GM12878 (cell line): ENCODE results near the gene HESX1. TPM values are rescaled to one million over a fixed set of nuclear protein-coding genes. Genes with fewer than 3 reads are reported as not detected.

Source experiments
- ATAC-seq: fragments of 200-7000 bp; cut with Tn5 transposase; 3 replicates; pipeline ENCODE4 v1.9.1; 2020; ENCODE audit warnings: mild to moderate bottlenecking, moderate library complexity
- BruUV-seq: library from RNA; stranded (reverse); fragments of 400-500 nt; replicated peaks from 2 replicates; lab custom pipeline; 2021; lab: Mats Ljungman, UMichigan
- CTCF ChIA-PET: fragments of 300-600 bp; sonication (Branson Sonifier 250); formaldehyde crosslinking; extraction: SDS; loops from one replicate; lab custom pipeline; 2021; ENCODE audit warnings: inconsistent platforms; lab: Yijun Ruan, JAX
- POLR2A ChIA-PET: fragments of 350-600 bp; formaldehyde crosslinking; extraction: SDS; loops from one replicate; lab custom pipeline; 2021; ENCODE audit warnings: inconsistent platforms; lab: Charles Lee
- RAD21 ChIA-PET: fragments of 300-600 bp; sonication (Branson Sonifier 250); formaldehyde crosslinking; loops from one replicate; lab custom pipeline; 2023; ENCODE audit warnings: antibody characterized with exemption; ENCODE audit not compliant: unreplicated experiment; lab: Charles Lee
- SMC1A ChIA-PET: fragments of 300-600 bp; sonication (Branson Sonifier 250); formaldehyde crosslinking; loops from one replicate; lab custom pipeline; 2023; ENCODE audit not compliant: unreplicated experiment, uncharacterized antibody; lab: Charles Lee
- DNase-seq: peaks from one replicate; pipeline ENCODE4 v3.0.0-alpha.2; 2011; ENCODE audit warnings: low read depth, low spot score
- FAIRE-seq: peaks from 3 replicates; lab custom pipeline; 2011; peaks lifted over from hg19 to GRCh38; lab: Jason Lieb, UNC
- H2AFZ ChIP-seq: 2 replicates; pipeline ENCODE4 v1.6.0; 2011; ENCODE audit warnings: low read depth, low read length, control low read depth; ENCODE audit not compliant: control insufficient read depth
- H3K27ac ChIP-seq: 2 replicates; pipeline ENCODE4 v1.5.1; 2011; ENCODE audit warnings: control low read depth; ENCODE audit not compliant: control insufficient read depth, insufficient read depth
- H3K27me3 ChIP-seq, 2 experiments: replicated peaks in 1 of 2; 2 replicates each; pipeline versions ENCODE4 v1.6.0 to v1.6.1; 2011; ENCODE audit warnings: low read length in 1 of 2; ENCODE audit not compliant: control insufficient read depth in 2 of 2, insufficient read depth in 2 of 2
- H3K36me3 ChIP-seq, 2 experiments: 2 replicates each; pipeline ENCODE4 v1.5.1; 2011; ENCODE audit warnings: low read length in 1 of 2; ENCODE audit not compliant: control insufficient read depth in 2 of 2, insufficient read depth in 2 of 2
- H3K4me1 ChIP-seq: 2 replicates; pipeline ENCODE4 v1.6.1; 2011; ENCODE audit warnings: mild to moderate bottlenecking, low read length, moderate library complexity, mixed read lengths; ENCODE audit not compliant: control insufficient read depth, insufficient read depth
- H3K4me2 ChIP-seq: 2 replicates; pipeline ENCODE4 v1.6.0; 2011; ENCODE audit warnings: control low read depth; ENCODE audit not compliant: control insufficient read depth, insufficient read depth
- H3K4me3 ChIP-seq: fragments of 200-600 bp; sonication (generic); 2 replicates; pipeline ENCODE4 v1.5.1; 2016
- H3K79me2 ChIP-seq: 2 replicates; pipeline ENCODE4 v1.6.0; 2011; ENCODE audit warnings: low read length; ENCODE audit not compliant: control insufficient read depth, insufficient read depth
- H3K9ac ChIP-seq: 2 replicates; pipeline ENCODE4 v1.8.0; 2011; ENCODE audit warnings: low read length, control low read depth, mixed read lengths; ENCODE audit not compliant: control insufficient read depth, insufficient read depth
- H3K9me3 ChIP-seq: replicated peaks from 3 replicates; pipeline ENCODE4 v1.5.1; 2011; ENCODE audit warnings: mild to moderate bottlenecking, low read length; ENCODE audit not compliant: control insufficient read depth, insufficient read depth
- H4K20me1 ChIP-seq: 2 replicates; pipeline ENCODE4 v1.6.0; 2011; ENCODE audit not compliant: control insufficient read depth, insufficient read depth
- BCL3 ChIP-seq: IDR thresholded peaks from 2 replicates; pipeline ENCODE4 v1.6.1; 2011; ENCODE audit warnings: borderline replicate concordance, low read depth, mild to moderate bottlenecking, moderate library complexity, low read length; ENCODE audit not compliant: insufficient read depth, poor library complexity, severe bottlenecking
- CBX3 ChIP-seq: fragments of 200-600 bp; sonication (generic); IDR thresholded peaks from 2 replicates; pipeline ENCODE4 v1.6.1; 2016; ENCODE audit warnings: low read depth, borderline replicate concordance
- EGR1 ChIP-seq, 2 experiments: IDR thresholded peaks; 1 replicate in 1 of 2; 2 replicates in 1 of 2; pipeline ENCODE4 v1.6.1; 2011 to 2012; ENCODE audit warnings: low read depth in 2 of 2, low read length in 2 of 2, borderline replicate concordance in 1 of 2, mild to moderate bottlenecking in 1 of 2, moderate library complexity in 1 of 2
- HSF1 ChIP-seq: fragments of 150-350 bp; IDR thresholded peaks from 2 replicates; pipeline ENCODE4 v1.6.1; 2014; ENCODE audit warnings: mild to moderate bottlenecking, low read depth, low read length
- MEF2A ChIP-seq: IDR thresholded peaks from 2 replicates; pipeline ENCODE4 v1.6.1; 2011; ENCODE audit warnings: low read depth, mild to moderate bottlenecking, low read length, moderate library complexity; ENCODE audit not compliant: insufficient read depth
- NFXL1 ChIP-seq: fragments of 450-650 bp; IDR thresholded peaks from 2 replicates; pipeline ENCODE4 v1.6.1; 2017; ENCODE audit warnings: antibody characterized with exemption, mild to moderate bottlenecking, borderline replicate concordance
- NFYB ChIP-seq: IDR thresholded peaks from 2 replicates; pipeline ENCODE4 v1.6.1; 2011; ENCODE audit warnings: low read depth, mild to moderate bottlenecking, low read length, improper control_type of control experiment, moderate library complexity; ENCODE audit not compliant: insufficient read depth
- RAD21 ChIP-seq: IDR thresholded peaks from 2 replicates; pipeline ENCODE4 v1.6.1; 2011; ENCODE audit warnings: mild to moderate bottlenecking, low read depth, low read length, moderate library complexity; ENCODE audit not compliant: insufficient read depth
- SUZ12 ChIP-seq: fragments of 200-600 bp; sonication (generic); IDR thresholded peaks from one replicate; pipeline ENCODE4 v1.6.1; 2018; ENCODE audit warnings: antibody characterized with exemption, mild to moderate bottlenecking; ENCODE audit not compliant: unreplicated experiment
- ZNF207 ChIP-seq: fragments of 450-650 bp; IDR thresholded peaks from 2 replicates; pipeline ENCODE4 v1.6.1; 2014; ENCODE audit warnings: antibody characterized with exemption, mild to moderate bottlenecking, borderline replicate concordance
- ZNF24 ChIP-seq: fragments of 450-650 bp; IDR thresholded peaks from 2 replicates; pipeline ENCODE4 v1.6.1; 2017; ENCODE audit warnings: antibody characterized with exemption, mild to moderate bottlenecking
- WGBS: methylation state at CpG from one replicate; pipeline ENCODE4 v1.1.6; 2016; ENCODE audit warnings: low lambda C conversion rate; ENCODE audit not compliant: insufficient replicate concordance, insufficient coverage; ENCODE audit errors: missing lambda C conversion rate; 5-methylcytosine and 5-hydroxymethylcytosine counted together
- in situ Hi-C: fragments of 300-500 bp; cut with MboI; formaldehyde crosslinking; loops from 9 replicates; pipeline ENCODE4 v1.14.3; 2018; ENCODE audit warnings: mixed read lengths
- intact Hi-C: fragments of 100-400 bp; cut with micrococcal nuclease; formaldehyde crosslinking; loops from one replicate; pipeline ENCODE4 v1.14.2; 2022; ENCODE audit not compliant: unreplicated experiment
- polyA plus RNA-seq, 11 experiments: library from polyadenylated mRNA; depleted of rRNA in 4 of 11; unstranded in 6 of 11; stranded (reverse) in 5 of 11; fragments of >200 nt; fragmentation: Nextera tagmentation in 4 of 11; fragmentation: Illumina TruSeq in 1 of 11; extraction: Ambion mirVana in 4 of 11; extraction: Trizol in 1 of 11; gene quantifications; 1 replicate in 1 of 11; 2 replicates in 10 of 11; pipeline versions ENCODE4 v1.2.1 to v1.2.3, GENCODE V29; 2011 to 2016; ENCODE audit warnings: inconsistent platforms in 2 of 11, missing spikeins in 2 of 11, low read depth in 1 of 11
- total RNA-seq, 4 experiments: library from RNA; depleted of rRNA in 3 of 4; stranded (reverse); fragments of >200 nt in 3 of 4; fragmentation: Illumina TruSeq in 1 of 4; extraction: Trizol in 1 of 4; gene quantifications; 2 replicates each; pipeline versions ENCODE4 v1.2.1 to v1.2.3, GENCODE V29; 2013 to 2021
- TF ChIP-seq, protein P1 (sequence below): fragments of 450-650 bp; IDR thresholded peaks from 2 replicates; pipeline ENCODE4 v1.6.1; 2016; ENCODE audit warnings: mild to moderate bottlenecking

HESX1 gene
- total and polyA plus RNA-seq, 10 of the 15 experiments (the other 5 are each of a cell fraction or from before 2014, with no cell fraction given), result 2.5 to 5.9 (median 4.3) TPM

DNA sequence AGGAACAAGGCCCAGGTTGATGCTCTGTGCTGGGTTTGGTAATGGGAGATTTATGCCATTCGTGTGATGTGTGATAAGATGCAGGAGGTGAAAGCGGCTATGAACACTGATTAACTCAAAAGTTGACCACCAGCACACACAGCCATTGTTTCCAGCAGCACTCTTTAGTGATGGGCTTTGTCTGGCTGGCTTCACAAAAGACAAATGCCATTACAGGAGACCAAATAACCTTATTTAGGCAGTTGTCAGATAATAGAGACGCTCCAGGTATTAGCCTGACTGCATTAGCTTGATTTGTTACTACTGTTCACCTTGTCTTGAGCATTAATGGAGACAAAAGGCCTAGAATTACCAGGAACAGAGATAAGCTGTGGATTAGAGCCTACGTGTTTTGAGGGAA, 5.1 kb downstream of the HESX1 start:
- CTCF ChIA-PET, result interaction anchor here (4.4 kb wide), 1 partner anchor 25 kb away, joined by 23 read pairs; no protein-coding TSS in a partner anchor

DNA sequence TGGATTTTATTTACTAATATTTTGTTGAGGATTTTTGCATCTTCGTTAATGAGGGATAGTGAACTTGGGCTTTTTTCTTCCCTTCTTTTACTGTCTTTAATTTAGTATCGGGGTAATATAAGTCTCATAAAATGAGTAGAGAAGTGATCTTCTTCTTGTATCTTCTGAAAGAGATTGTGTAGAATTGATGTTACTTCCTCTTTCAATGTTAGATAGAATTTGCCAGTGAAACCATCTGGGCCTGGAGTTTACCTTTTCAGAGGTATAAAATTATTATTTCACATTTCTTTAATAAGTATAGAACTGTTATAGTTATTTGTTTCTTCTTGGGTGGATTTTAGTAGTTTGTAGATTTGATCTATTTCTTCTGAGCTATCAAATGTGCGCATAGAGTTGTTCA, 7.8 kb downstream of the HESX1 start:
- Histone ChIP-seq H3K27me3 (no peaks in the 10 kb centered on the region), H3K36me3 (no peaks in the 10 kb centered on the region), H3K79me2 (no peaks in the 10 kb centered on the region), H3K4me2 (no peak overlapping the region), H3K4me3 (no peak overlapping the region), H2AFZ (no peak overlapping the region), H4K20me1 (no peaks in the 10 kb centered on the region), H3K9me3 (no peaks in the 10 kb centered on the region), H3K4me1 (no peaks in the 10 kb centered on the region), H3K27ac (no peak overlapping the region), H3K9ac (no peak overlapping the region)
- intact Hi-C loops (no loop called here), in situ Hi-C loops (no loop called here)
- no TSS peak for BruUV-seq
- FAIRE-seq, result no peak
- ChIA-PET POLR2A (interaction anchor here (1.3 kb wide), 1 partner anchor 9 kb away, joined by 3 read pairs; no protein-coding TSS in a partner anchor), RAD21 (no interaction called here), SMC1A (interaction anchor here (0.6 to 1.9 kb wide), 4 partner anchors 22 to 42 kb away, joined by 3 to 5 read pairs (median 4); no protein-coding TSS in a partner anchor), CTCF (interaction anchor here (0.6 to 0.7 kb wide), 2 partner anchors 38 to 269 kb away, joined by 3 to 4 read pairs; no protein-coding TSS in a partner anchor)
- ATAC-seq, result peak; percentile 64
- WGBS, result 33% methylated on average over 3 of the region's 3 CpGs
- DNase-seq, result no peak
- no peak for TF ChIP-seq EGR1 (IDR thresholded peaks at IDR 0.05; ENCODE audit: borderline replicate concordance in 1 of 2, low read depth in 2 of 2, low read length in 2 of 2)
- no peak for TF ChIP-seq CBX3
- TF ChIP-seq, protein P1, sequence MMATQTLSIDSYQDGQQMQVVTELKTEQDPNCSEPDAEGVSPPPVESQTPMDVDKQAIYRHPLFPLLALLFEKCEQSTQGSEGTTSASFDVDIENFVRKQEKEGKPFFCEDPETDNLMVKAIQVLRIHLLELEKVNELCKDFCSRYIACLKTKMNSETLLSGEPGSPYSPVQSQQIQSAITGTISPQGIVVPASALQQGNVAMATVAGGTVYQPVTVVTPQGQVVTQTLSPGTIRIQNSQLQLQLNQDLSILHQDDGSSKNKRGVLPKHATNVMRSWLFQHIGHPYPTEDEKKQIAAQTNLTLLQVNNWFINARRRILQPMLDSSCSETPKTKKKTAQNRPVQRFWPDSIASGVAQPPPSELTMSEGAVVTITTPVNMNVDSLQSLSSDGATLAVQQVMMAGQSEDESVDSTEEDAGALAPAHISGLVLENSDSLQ, result no peak
- TF ChIP-seq MEF2A, result no peak
- no peak for TF ChIP-seq BCL3
- no peak for TF ChIP-seq NFYB
- no peak for TF ChIP-seq ZNF24
- no peak for TF ChIP-seq SUZ12
- no peak for TF ChIP-seq NFXL1
- no peak for TF ChIP-seq HSF1

More for the DNA sequence above, 5.1 kb downstream of the HESX1 start:
- intact Hi-C loops (no loop called here), in situ Hi-C loops (no loop called here)
- FAIRE-seq (no peak), DNase-seq (no peak), ATAC-seq (no peak)
- WGBS, result 87% methylated on average over 4 of the region's 4 CpGs
- RAD21 ChIA-PET, result interaction anchor here (1.0 kb wide), 1 partner anchor 25 kb away, joined by 3 read pairs; no protein-coding TSS in a partner anchor
- Histone ChIP-seq H3K9me3 (no peaks in the 10 kb centered on the region), H3K4me1 (no peaks in the 10 kb centered on the region), H3K79me2 (no peaks in the 10 kb centered on the region), H3K27me3 (no peaks in the 10 kb centered on the region), H2AFZ (no peak overlapping the region), H4K20me1 (no peaks in the 10 kb centered on the region), H3K4me2 (no peak overlapping the region), H3K27ac (no peak overlapping the region), H3K36me3 (no peaks in the 10 kb centered on the region), H3K4me3 (no peak overlapping the region), H3K9ac (no peak overlapping the region)
- POLR2A ChIA-PET, result interaction anchor here (0.5 kb wide), 1 partner anchor 648 kb away, joined by 6 read pairs; no protein-coding TSS in a partner anchor
- no TSS peak for BruUV-seq
- SMC1A ChIA-PET, result interaction anchor here (0.9 kb wide), 1 partner anchor 38 kb away, joined by 3 read pairs; no protein-coding TSS in a partner anchor
- TF ChIP-seq ZNF207 (no peak), RAD21 (no peak)
